GM23338 (cell line): ENCODE data around the gene CTNNA2. TPM values are rescaled to one million over a fixed set of nuclear protein-coding genes. Genes with fewer than 3 reads are reported as not detected.

Experiments used
- ATAC-seq: fragments of 200-7000 bp; cut with Tn5 transposase; 3 replicates; pipeline ENCODE4 v1.9.1; 2020
- DNase-seq: peaks from one replicate; pipeline ENCODE4 v3.0.0-alpha.2; 2015; ENCODE audit warnings: low spot score
- H2AFZ ChIP-seq: fragments of 200-600 bp; sonication (generic); 2 replicates; pipeline ENCODE4 v1.8.0; 2016; ENCODE audit warnings: antibody characterized with exemption, mild to moderate bottlenecking, moderate library complexity
- H3F3A ChIP-seq: fragments of 200-600 bp; sonication (generic); replicated peaks from 2 replicates; pipeline ENCODE4 v1.8.0; 2017; ENCODE audit warnings: antibody characterized with exemption, mixed run types, low read depth
- H3K27ac ChIP-seq: fragments of 200-600 bp; sonication (generic); 2 replicates; pipeline ENCODE4 v1.6.1; 2016; ENCODE audit warnings: low read depth
- H3K27me3 ChIP-seq: fragments of 200-600 bp; sonication (generic); 2 replicates; pipeline ENCODE4 v1.8.0; 2016; ENCODE audit warnings: mild to moderate bottlenecking, mixed run types, moderate library complexity; ENCODE audit not compliant: insufficient read depth
- H3K36me3 ChIP-seq: fragments of 200-600 bp; sonication (generic); 2 replicates; pipeline ENCODE4 v1.8.0; 2016; ENCODE audit warnings: mild to moderate bottlenecking; ENCODE audit not compliant: insufficient read depth
- H3K4me1 ChIP-seq: fragments of 200-600 bp; sonication (generic); 2 replicates; pipeline ENCODE4 v1.8.0; 2016; ENCODE audit warnings: mild to moderate bottlenecking, moderate library complexity; ENCODE audit not compliant: insufficient read depth
- H3K4me2 ChIP-seq: fragments of 200-600 bp; sonication (generic); 2 replicates; pipeline ENCODE4 v1.7.1; 2017; ENCODE audit warnings: mixed run types
- H3K4me3 ChIP-seq: fragments of 200-600 bp; sonication (generic); 2 replicates; pipeline ENCODE4 v1.6.1; 2016; ENCODE audit warnings: mixed run types
- H3K79me2 ChIP-seq: fragments of 200-600 bp; sonication (generic); replicated peaks from 2 replicates; pipeline ENCODE4 v1.8.0; 2017; ENCODE audit warnings: mild to moderate bottlenecking; ENCODE audit not compliant: insufficient read depth
- H3K9me2 ChIP-seq: fragments of 200-600 bp; sonication (generic); 2 replicates; pipeline ENCODE4 v1.8.0; 2017; ENCODE audit not compliant: insufficient read depth
- H4K20me1 ChIP-seq: fragments of 200-600 bp; sonication (generic); replicated peaks from 2 replicates; pipeline ENCODE4 v1.8.0; 2017; ENCODE audit warnings: mild to moderate bottlenecking; ENCODE audit not compliant: insufficient read depth
- H3K27ac Mint-ChIP-seq: 2 replicates; pipeline ENCODE4 v1.8.0; 2020; ENCODE audit warnings: inconsistent platforms, mild to moderate bottlenecking, moderate library complexity, mixed read lengths
- H3K27me3 Mint-ChIP-seq: 3 replicates; pipeline ENCODE4 v1.8.0; 2022; ENCODE audit warnings: low read depth, mild to moderate bottlenecking, moderate library complexity, mixed read lengths, inconsistent platforms; ENCODE audit not compliant: insufficient read depth, poor library complexity
- H3K36me3 Mint-ChIP-seq: 3 replicates; pipeline ENCODE4 v1.8.0; 2021; ENCODE audit warnings: low read depth, mild to moderate bottlenecking, inconsistent platforms, moderate library complexity, mixed read lengths
- H3K4me1 Mint-ChIP-seq: 3 replicates; pipeline ENCODE4 v1.8.0; 2020; ENCODE audit warnings: mild to moderate bottlenecking, inconsistent platforms, mixed read lengths
- H3K4me3 Mint-ChIP-seq: 3 replicates; pipeline ENCODE4 v1.8.0; 2021; ENCODE audit warnings: moderate library complexity, mild to moderate bottlenecking, inconsistent platforms, mixed read lengths
- H3K9me3 Mint-ChIP-seq: 3 replicates; pipeline ENCODE4 v1.8.0; 2020; ENCODE audit warnings: moderate library complexity, mild to moderate bottlenecking, inconsistent platforms, mixed read lengths
- CREB1 ChIP-seq: fragments of 250-450 bp; sonication (Bioruptor Pico); IDR thresholded peaks from 2 replicates; pipeline ENCODE4 v1.5.0; 2020; ENCODE audit warnings: low read depth, mild to moderate bottlenecking, moderate library complexity
- ETS1 ChIP-seq: IDR thresholded peaks from 2 replicates; pipeline ENCODE4 v1.6.1; 2016; ENCODE audit warnings: antibody characterized with exemption
- EZH2 ChIP-seq: fragments of 200-600 bp; sonication (generic); IDR thresholded peaks from one replicate; pipeline ENCODE4 v1.8.0; 2017; ENCODE audit warnings: antibody characterized with exemption, mild to moderate bottlenecking, low read depth; ENCODE audit not compliant: unreplicated experiment
- JUNB ChIP-seq: IDR thresholded peaks from one replicate; pipeline ENCODE4 v1.6.1; 2016; ENCODE audit warnings: antibody characterized with exemption; ENCODE audit not compliant: unreplicated experiment
- NANOG ChIP-seq: IDR thresholded peaks from 2 replicates; pipeline ENCODE4 v1.6.1; 2016; ENCODE audit warnings: antibody characterized with exemption, borderline replicate concordance
- POLR2AphosphoS5 ChIP-seq: IDR thresholded peaks from 2 replicates; pipeline ENCODE4 v1.6.1; 2016; ENCODE audit warnings: antibody characterized with exemption, low read depth
- polyA plus RNA-seq: library from polyadenylated mRNA; unstranded; fragments of >200 nt; fragmentation: Nextera tagmentation; extraction: Ambion mirVana; gene quantifications from 2 replicates; pipeline ENCODE4 v1.2.1, GENCODE V29; 2016
- total RNA-seq: library from RNA; depleted of rRNA; stranded (reverse); fragments of >200 nt; shearing (Covaris generic); gene quantifications from 2 replicates; pipeline ENCODE4 v1.2.3, GENCODE V29; 2014
- TF ChIP-seq, protein P1 (sequence below): fragments of 250-450 bp; sonication (Bioruptor Pico); IDR thresholded peaks from 2 replicates; pipeline ENCODE4 v1.5.0; 2020; ENCODE audit warnings: mild to moderate bottlenecking, moderate library complexity

Gene CTNNA2
- total and polyA plus RNA-seq, 2 experiments from 2014 or later = 6.4 to 15.6 TPM

DNA sequence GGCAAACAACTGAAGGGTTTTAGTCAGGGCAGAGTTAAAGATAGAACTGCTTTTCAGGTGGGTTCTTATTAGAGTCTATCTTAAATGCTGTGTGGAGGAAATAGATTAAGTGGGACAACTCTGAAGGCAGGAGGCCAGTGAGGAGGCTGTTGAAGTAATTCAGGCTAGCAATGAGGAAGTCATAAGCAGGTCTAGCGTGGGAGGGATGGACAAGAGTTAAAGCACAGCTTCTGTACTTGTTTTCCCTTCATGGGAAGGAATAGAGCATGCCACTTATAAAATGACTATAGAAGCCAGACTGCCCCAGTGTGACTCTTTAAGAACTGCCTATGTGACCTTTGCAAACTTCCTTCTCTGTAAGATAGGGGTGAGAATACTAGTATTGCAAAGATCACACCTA, 993.7 kb downstream of the CTNNA2 start:
- Histone ChIP-seq H3K4me2 (no peak overlapping the region), H3K27me3 (no peaks in the 10 kb centered on the region), H3K27ac (no peak overlapping the region), H3K4me1 (no peaks in the 10 kb centered on the region), H3K4me3 (no peak overlapping the region), H2AFZ (no peak overlapping the region), H4K20me1 (no peaks in the 10 kb centered on the region), H3K79me2 (no peaks in the 10 kb centered on the region), H3K36me3 (no peaks in the 10 kb centered on the region), H3K9me2 (0 out of 2 replicates have a peak, but pooled peaks cover 8% of the 10 kb centered on the region), H3F3A (no peaks in the 10 kb centered on the region)
- ATAC-seq (no peak), DNase-seq (no peak)
- TF ChIP-seq CREB1 (no peak), POLR2AphosphoS5 (no peak), ETS1 (no peak), EZH2 (no peak), JUNB (no peak), NANOG (no peak)
- TF ChIP-seq, protein P1, sequence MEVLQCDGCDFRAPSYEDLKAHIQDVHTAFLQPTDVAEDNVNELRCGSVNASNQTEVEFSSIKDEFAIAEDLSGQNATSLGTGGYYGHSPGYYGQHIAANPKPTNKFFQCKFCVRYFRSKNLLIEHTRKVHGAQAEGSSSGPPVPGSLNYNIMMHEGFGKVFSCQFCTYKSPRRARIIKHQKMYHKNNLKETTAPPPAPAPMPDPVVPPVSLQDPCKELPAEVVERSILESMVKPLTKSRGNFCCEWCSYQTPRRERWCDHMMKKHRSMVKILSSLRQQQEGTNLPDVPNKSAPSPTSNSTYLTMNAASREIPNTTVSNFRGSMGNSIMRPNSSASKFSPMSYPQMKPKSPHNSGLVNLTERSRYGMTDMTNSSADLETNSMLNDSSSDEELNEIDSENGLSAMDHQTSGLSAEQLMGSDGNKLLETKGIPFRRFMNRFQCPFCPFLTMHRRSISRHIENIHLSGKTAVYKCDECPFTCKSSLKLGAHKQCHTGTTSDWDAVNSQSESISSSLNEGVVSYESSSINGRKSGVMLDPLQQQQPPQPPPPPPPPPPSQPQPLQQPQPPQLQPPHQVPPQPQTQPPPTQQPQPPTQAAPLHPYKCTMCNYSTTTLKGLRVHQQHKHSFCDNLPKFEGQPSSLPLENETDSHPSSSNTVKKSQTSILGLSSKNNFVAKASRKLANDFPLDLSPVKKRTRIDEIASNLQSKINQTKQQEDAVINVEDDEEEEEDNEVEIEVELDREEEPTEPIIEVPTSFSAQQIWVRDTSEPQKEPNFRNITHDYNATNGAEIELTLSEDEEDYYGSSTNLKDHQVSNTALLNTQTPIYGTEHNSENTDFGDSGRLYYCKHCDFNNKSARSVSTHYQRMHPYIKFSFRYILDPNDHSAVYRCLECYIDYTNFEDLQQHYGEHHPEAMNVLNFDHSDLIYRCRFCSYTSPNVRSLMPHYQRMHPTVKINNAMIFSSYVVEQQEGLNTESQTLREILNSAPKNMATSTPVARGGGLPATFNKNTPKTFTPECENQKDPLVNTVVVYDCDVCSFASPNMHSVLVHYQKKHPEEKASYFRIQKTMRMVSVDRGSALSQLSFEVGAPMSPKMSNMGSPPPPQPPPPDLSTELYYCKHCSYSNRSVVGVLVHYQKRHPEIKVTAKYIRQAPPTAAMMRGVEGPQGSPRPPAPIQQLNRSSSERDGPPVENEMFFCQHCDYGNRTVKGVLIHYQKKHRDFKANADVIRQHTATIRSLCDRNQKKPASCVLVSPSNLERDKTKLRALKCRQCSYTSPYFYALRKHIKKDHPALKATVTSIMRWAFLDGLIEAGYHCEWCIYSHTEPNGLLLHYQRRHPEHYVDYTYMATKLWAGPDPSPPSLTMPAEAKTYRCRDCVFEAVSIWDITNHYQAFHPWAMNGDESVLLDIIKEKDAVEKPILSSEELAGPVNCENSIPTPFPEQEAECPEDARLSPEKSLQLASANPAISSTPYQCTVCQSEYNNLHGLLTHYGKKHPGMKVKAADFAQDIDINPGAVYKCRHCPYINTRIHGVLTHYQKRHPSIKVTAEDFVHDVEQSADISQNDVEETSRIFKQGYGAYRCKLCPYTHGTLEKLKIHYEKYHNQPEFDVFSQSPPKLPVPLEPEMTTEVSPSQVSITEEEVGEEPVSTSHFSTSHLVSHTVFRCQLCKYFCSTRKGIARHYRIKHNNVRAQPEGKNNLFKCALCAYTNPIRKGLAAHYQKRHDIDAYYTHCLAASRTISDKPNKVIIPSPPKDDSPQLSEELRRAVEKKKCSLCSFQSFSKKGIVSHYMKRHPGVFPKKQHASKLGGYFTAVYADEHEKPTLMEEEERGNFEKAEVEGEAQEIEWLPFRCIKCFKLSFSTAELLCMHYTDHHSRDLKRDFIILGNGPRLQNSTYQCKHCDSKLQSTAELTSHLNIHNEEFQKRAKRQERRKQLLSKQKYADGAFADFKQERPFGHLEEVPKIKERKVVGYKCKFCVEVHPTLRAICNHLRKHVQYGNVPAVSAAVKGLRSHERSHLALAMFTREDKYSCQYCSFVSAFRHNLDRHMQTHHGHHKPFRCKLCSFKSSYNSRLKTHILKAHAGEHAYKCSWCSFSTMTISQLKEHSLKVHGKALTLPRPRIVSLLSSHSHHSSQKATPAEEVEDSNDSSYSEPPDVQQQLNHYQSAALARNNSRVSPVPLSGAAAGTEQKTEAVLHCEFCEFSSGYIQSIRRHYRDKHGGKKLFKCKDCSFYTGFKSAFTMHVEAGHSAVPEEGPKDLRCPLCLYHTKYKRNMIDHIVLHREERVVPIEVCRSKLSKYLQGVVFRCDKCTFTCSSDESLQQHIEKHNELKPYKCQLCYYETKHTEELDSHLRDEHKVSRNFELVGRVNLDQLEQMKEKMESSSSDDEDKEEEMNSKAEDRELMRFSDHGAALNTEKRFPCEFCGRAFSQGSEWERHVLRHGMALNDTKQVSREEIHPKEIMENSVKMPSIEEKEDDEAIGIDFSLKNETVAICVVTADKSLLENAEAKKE (CRISPR knock-in tag) = no peak
- H3K27me3 Mint-ChIP-seq = peaks cover 2% of the 10 kb centered on the region
- no peak overlapping the region for H3K27ac Mint-ChIP-seq
- H3K36me3 Mint-ChIP-seq = no peaks in the 10 kb centered on the region
- no peaks in the 10 kb centered on the region for H3K9me3 Mint-ChIP-seq
- H3K4me3 Mint-ChIP-seq = no peak overlapping the region
- no peaks in the 10 kb centered on the region for H3K4me1 Mint-ChIP-seq
